ENCODE data around the gene POLR3GL. TPM values are rescaled to one million over a fixed set of nuclear protein-coding genes. Genes with fewer than 3 reads are reported as not detected.

Gene POLR3GL
- total RNA-seq, 1 donor: 15.1 TPM

DNA sequence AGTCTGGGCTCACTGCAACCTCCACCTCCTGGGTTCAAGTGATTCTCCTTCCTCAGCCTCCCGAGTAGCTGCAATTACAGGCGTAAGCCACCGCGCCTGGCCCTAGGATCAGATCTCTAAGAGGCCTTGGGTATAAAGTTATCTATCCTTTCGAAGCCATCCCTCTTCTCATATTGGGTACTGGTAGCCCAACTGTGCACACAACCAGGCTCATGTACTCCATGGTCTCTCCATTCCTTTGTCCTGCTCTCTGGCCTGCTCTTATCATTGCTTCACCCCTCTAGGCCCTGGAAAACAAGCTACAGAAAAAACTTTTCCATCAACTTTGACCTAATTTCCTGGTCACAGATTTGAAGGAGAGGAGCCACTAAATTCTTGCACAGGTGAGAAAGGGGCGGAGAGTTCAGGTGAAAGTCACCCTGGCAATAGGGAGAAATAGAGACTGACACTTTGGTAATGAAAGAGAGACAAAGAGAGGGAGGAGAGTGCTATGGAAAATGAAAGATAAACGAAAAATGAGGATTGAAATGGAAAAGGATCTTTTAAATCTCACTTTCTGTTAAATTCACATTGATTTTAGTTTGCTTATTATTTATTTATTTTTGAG is 25.9 kb downstream of the POLR3GL start:
- DNase-seq (ENCODE audit: low read depth in 2 of 3, low spot score in 2 of 3): no peak

DNA sequence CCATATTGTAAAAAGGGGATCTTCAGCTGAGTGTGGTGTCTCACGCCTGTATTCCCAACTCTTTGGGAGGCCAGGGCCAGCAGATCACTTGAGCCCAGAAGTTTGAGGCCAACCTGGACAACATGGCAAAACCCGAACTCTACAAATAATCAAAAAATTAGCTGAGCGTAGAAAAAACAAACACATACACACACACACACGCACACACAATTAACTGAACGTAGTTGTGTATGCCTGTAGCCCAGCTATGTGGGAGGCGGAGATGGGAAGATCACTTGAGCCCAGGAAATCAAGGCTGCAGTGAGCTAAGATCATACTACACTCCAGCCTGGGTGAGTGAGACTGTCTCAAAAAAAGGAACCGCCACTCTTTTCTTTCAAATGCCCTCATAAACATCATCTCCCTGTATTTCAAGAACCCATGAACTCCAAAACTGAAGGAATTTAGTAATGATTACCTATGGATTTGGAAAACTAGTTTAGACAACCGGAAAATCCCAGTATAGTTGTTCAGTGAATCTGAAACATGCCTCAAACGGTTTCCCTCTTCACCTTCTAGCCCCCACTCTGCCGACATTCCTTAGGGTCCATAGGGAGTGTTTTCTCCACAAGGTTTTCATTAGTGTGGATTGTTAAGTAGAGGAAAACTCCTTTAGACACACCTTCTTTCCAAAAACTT is 27.4 kb downstream of the POLR3GL start:
- DNase-seq (ENCODE audit: low read depth in 2 of 3, low spot score in 2 of 3): no peak

- DNase-seq (ENCODE audit: low read depth in 2 of 3, low spot score in 2 of 3): no peak
These were observed 28.0 kb downstream of the POLR3GL start for GRCh38 chr1:145992502-145992936.

DNA sequence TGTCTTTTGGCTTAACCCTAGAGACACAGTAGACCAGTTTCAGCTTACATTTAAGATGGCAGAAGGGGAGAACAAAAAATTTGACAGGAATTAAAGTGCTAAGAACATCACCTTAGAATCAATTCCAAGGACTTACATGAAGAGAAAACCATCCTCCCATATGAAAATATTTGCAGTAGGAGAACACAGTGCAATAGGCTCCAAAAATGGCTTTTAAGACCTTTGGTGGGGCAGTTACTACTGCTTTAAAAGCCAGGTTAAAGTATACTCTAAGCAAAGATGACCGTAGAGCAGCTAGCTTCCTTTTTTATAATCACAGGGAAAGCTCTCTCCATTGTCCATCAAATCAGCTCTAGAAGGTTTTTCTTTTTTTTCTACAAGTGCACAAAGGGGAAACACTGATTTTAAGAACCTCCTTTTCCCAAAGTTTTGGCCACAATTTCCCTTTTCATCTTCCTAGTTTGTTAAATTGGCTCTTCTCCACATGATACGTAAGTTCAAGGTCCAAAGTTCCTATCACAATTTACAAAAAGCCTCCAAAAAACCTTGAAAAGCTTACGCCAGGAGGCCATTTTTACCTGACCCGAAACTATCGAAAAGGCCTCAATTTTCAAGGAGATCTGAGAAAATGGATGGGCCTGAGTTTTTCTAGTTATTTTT is 28.6 kb downstream of the POLR3GL start:
- DNase-seq (ENCODE audit: low read depth in 2 of 3, low spot score in 2 of 3): no peak

DNA sequence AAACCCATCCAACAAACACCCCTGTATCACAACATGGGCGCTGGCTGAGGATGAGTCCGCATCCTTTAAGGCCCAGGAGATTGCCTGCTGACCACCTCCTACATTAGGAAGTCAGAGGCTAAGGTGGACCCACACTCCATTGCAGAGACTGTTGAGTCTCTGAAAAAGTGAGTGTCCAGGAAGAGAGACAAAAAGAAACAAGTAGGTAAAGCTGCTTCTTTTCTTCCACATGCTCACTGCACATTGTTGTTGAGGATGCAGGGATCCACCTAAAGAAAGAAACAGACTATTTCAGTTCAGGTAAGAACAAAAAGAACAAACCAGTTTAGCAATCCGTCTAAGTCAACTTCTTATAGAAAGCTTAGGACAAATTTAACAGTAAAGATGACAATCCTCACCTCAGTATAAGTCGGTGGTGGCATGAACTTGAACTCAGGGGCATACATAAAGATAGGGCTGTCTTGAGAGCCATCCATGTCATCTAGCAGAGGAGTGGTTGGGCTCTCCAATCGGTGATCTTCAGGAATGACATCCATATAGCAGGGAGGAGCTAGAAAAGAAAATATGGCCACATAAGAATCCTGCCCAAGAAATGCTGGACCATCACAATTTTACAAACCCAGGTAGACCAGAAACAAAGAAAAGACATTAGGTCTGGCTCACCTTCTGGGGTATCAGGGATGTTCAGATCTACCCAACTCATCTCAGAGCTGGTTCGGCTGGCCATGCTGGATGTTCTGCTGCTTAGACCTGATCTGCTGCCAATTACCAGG is 29.3 kb downstream of the POLR3GL start:
- DNase-seq (ENCODE audit: low read depth in 2 of 3, low spot score in 2 of 3): no peak

DNA sequence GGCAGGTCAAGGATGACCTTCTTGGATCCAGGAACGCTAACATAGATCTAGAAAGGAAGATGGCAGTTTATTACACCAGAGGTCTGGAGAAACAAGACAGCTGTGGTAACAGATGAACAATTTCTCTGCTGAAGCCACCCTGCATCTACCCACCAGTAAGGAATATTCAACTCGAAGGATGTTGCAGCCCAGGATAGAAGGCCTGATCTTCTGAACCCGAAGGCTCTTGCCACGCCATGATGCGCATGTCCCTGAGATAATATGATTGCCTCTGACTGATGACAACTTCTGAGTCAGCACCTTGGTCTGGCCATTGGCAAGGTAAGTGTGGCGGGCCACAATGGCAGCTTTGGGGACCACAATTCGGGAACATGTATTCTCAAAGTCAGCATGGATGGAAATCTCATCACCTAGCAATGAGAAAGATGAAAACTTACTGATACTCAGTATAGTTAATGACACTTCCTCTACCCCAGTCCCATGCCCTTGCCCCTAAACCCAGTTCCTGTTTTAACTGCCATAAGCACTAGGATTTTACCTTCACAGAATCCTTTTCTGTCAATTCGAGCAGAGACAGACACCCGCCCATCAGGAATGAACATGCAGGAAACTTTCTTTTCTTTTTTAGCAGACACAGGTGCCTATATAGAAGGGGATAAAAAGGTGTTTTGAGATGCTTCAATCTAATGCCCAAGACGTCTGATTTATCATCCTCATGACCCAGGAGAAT is 30.1 kb downstream of the POLR3GL start:
- no peak for DNase-seq (ENCODE audit: low read depth in 2 of 3, low spot score in 2 of 3)

DNA sequence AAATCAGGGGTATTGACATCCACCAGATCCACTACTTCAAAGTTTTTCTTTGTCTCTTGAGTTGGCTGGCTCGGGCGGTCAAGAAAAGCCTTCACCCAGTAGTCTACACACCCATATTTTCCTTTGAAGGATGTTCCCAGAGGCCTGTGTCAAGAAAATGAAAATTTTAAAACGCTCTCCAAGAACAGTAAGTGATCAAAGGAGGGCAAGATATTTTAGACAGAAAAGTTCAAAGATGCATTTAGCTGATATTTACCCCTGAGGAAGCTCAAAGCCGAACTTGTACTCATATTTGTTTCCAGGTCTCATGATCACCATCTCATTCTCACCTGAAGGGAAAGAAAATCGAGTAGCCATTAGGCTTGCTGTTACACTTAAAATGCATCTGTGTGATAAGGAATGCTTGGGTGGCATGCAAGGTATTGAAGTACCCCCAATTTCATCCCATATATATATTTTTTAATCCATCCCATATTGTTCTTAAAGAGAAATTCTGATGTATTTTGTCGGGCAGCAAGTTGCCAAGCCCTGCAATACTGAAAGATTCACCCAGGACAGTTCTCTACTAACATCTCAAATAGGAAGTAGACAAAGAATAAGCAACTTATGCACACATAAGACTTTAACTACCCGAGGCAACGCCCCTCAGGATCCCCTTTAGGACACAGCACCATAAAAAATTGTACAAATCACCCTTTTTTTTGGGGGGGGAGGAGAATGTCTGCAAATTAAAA is 30.8 kb downstream of the POLR3GL start:
- no peak for DNase-seq (ENCODE audit: low read depth in 2 of 3, low spot score in 2 of 3)

DNA sequence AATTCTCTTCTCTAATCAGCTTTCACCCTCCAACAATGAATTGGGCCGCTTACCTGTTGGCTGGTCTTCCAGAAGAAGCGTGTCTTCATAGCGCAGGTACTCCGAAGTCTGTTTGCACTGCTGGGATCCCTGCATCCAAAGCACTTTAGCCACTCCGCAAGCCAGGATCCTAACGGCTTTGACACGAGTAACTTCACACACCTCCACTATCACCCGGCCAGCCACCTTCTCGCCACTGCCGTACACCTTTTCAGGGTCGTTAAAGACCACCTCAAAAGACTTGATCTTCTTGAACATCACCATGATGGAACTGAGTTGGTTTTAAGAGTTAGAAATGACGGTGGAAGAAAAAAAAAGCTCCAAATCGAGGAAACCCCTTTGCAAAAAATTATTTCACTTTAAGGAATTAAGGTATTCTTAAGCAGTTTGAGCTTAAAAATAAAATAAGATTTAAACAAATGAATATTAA is 31.5 kb downstream of the POLR3GL start:
- no peak for DNase-seq (ENCODE audit: low read depth in 2 of 3, low spot score in 2 of 3)

- DNase-seq (ENCODE audit: low read depth in 2 of 3, low spot score in 2 of 3): peak; percentile 68 to 95 (median 90)
These were observed 32.0 kb downstream of the POLR3GL start, which contains the start of gene TXNIP for GRCh38 chr1:145996433-145997015. TXNIP (minus strand) TSS chr1:145996579; CDS start chr1:145996266, 313 bp downstream.

DNA sequence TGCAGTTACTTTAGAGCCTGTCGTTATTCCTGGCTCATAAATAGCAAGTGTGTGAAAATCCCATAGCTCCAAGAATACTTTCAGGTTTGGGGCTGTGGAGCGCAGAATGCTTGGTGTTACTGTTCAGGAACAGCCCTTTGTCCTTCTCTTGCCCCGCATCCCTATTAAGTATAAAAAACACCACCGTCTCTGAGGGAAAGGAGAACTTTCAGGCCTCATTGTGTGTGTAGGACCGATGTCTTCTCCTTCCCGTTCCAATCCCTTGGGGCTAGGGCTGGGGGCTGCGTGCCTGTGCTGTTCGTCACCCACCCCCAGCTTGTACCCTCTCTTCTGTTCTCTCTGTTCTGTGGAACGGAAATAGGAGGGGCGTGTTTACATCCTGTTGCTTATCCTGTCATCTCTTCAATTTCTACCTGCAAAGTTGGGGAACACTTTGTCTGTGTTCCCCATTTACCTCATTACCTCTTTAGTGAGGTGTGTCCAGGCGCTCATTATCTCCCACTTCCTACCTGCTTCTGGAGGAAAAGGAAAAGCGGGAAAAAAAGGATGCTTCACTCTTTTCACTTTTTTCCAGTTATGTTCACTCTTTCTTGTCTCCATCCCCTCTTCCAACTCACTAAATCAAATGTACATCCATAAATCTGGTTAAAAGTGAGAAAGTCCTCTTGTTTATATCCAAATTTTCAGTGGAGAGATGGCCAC is 32.7 kb downstream of the POLR3GL start:
- no peak for DNase-seq (ENCODE audit: low read depth in 2 of 3, low spot score in 2 of 3)

DNA sequence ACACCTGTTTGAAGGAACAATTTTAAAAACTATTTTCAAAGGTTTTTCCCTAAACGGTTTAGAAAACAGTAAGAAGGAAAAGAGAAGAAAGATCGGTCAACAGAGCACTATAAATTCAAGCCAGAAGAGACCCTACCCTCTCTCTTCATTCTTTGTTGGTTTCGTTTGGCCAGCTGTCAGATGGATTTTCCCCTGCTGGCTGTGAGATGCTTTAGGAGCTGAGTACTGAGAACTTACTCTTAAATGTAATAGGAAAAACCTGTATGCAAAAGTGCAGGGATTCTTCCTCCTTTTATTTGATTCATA is 33.2 kb downstream of the POLR3GL start:
- peak in 1 of 3 donors; percentile 39 for DNase-seq (ENCODE audit: low read depth in 2 of 3, low spot score in 2 of 3)

DNA sequence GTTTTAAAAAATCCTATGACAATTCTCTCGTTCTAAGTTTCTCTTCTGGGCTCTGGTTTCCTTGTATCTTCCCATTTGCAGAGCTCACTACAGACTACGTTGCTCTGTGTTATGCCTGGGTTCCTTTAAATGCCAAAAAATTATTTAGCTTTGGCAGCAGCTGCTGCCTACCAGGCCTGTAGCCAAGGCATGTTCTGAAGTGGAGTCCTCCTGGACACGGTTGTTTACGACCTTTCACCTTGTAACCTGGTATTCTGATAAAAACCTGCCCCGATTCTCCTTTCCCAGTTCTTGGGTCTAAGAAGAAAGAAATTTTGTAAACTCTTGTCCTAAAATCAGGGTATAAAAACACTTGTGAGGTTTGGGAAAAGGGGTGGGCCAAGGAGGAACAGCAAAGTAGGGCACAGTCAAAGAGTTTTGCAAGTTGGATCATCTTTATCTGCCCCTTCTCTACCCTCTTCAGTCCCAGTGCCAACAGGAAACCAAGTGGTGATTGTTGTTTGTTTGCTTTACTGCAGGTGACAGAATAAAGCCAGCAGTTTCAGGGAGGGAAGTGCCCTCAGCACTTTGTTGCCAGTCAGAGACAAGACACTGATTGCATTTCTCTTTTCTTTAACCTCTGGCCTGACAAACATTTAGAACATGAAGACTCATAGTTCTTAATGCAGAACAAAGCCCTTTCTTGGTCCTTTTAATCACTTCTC is 35.0 kb downstream of the POLR3GL start:
- DNase-seq (ENCODE audit: low read depth in 2 of 3, low spot score in 2 of 3): no peak

- no peak for DNase-seq (ENCODE audit: low read depth in 2 of 3, low spot score in 2 of 3)
These were observed 37.2 kb downstream of the POLR3GL start for GRCh38 chr1:146001709-146002108.

DNA sequence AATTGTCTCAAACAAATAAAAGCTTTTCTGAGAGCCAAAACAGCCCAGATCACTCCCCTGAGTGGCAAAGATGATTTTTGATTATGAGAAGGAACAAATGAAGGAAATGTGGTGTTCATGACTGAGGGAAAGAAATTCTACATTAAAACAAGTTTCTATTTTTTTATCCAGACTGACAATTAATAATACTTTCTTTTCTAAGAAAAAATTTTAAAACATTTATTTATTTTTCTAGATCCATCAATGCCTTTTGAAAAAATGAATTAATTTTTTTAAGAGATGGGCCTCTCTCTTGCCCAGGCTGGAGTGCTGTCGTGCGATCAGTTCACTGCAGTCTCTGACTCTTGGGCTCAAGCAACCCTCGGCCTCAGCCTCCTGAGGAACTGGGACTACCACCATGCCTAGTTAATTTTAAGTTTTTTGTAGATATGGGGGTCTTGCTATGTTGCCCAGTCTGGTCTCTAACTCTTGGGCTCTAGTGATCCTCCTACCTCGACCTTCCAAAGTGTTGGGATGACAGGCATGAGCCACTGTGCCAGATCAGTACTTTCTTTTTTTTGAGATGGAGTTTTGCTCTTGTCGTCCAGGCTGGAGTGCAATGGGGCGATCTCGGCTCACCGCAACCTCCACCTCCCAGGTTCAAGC is 43.1 kb downstream of the POLR3GL start:
- DNase-seq (ENCODE audit: low read depth in 2 of 3, low spot score in 2 of 3): no peak

DNA sequence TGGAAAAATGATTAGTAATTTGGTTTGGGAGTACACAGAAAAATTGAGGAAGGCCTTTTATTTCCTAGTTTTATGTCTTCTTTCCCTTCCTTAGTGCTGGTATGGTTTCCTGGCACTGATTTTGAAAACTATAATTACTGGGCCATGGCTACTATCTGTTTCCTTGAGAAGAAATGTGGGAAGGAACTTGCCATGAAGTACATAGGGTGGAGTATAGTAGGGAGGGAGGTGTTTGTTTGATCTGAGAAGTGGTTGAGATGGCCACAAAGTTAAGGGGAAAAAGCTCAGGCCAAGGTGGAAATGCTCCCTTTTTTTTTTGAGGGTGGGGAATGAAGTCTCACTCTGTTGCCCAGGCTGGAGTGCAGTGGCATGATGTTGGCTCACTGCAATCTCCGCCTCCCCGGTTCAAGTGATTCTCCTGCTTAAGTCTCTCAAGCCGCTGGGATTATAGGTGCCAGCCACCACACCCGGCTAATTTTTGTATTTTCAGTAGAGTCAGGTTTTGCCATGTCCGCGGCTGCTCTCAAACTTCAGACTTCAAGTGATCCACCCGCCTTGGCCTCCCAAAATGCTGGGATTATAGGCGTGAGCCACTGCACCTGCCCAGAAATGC is 45.7 kb downstream of the POLR3GL start:
- no peak for DNase-seq (ENCODE audit: low read depth in 2 of 3, low spot score in 2 of 3)

GRCh38 chr1:146012703-146013558 is 48.4 kb downstream of the POLR3GL start:
- DNase-seq (ENCODE audit: low read depth in 2 of 3, low spot score in 2 of 3): peak; percentile 48 to 85 (median 66)
